GM12878 (cell line): ENCODE measurements around the gene PITPNC1. TPM values are rescaled to one million over a fixed set of nuclear protein-coding genes. Genes with fewer than 3 reads are reported as not detected.

Experiments
- CBX5 ChIP-seq: sonication (generic); IDR thresholded peaks from 2 replicates; pipeline ENCODE4 v1.6.1; 2016; ENCODE audit warnings: low read depth, moderate library complexity, mild to moderate bottlenecking, inconsistent platforms
- ETV6 ChIP-seq, 2 experiments: fragments of 450-650 bp in 1 of 2; IDR thresholded peaks in 1 of 2; conservative IDR thresholded peaks in 1 of 2; 2 replicates each; pipeline ENCODE4 v1.6.1; 2014; ENCODE audit warnings: antibody characterized with exemption in 1 of 2, borderline replicate concordance in 1 of 2, low read depth in 1 of 2, mild to moderate bottlenecking in 1 of 2, moderate library complexity in 1 of 2
- FOXM1 ChIP-seq: IDR thresholded peaks from 2 replicates; pipeline ENCODE4 v1.6.1; 2012; ENCODE audit warnings: low read depth, mild to moderate bottlenecking, inconsistent platforms, low read length, moderate library complexity
- KAT2A ChIP-seq: conservative IDR thresholded peaks from 2 replicates; pipeline ENCODE4 v1.6.1; 2011; ENCODE audit warnings: low read depth, low read length; ENCODE audit not compliant: control insufficient read depth
- KLF5 ChIP-seq: fragments of 450-650 bp; IDR thresholded peaks from 2 replicates; pipeline ENCODE4 v1.6.1; 2014; ENCODE audit warnings: mild to moderate bottlenecking; ENCODE audit not compliant: partially characterized antibody
- MEF2B ChIP-seq: fragments of 450-650 bp; IDR thresholded peaks from 2 replicates; pipeline ENCODE4 v1.6.1; 2018; ENCODE audit warnings: mild to moderate bottlenecking, moderate library complexity; ENCODE audit not compliant: partially characterized antibody, poor library complexity, severe bottlenecking
- MYC ChIP-seq: IDR thresholded peaks from 2 replicates; pipeline ENCODE4 v1.6.1; 2011; ENCODE audit warnings: mild to moderate bottlenecking, low read length, moderate library complexity, inconsistent platforms; ENCODE audit not compliant: insufficient read depth, insufficient replicate concordance, insufficient read length, severe bottlenecking
- NBN ChIP-seq: fragments of 450-650 bp; IDR thresholded peaks from 2 replicates; pipeline ENCODE4 v1.6.1; 2016
- PAX8 ChIP-seq: fragments of 450-650 bp; IDR thresholded peaks from 2 replicates; pipeline ENCODE4 v1.6.1; 2017; ENCODE audit warnings: mild to moderate bottlenecking, moderate library complexity
- PKNOX1 ChIP-seq: fragments of 450-650 bp; IDR thresholded peaks from 2 replicates; pipeline ENCODE4 v1.6.1; 2016; ENCODE audit warnings: mild to moderate bottlenecking
- POU2F2 ChIP-seq: IDR thresholded peaks from 3 replicates; pipeline ENCODE4 v1.6.1; 2011; ENCODE audit warnings: low read depth, mild to moderate bottlenecking, low read length, borderline replicate concordance
- RB1 ChIP-seq: fragments of 450-650 bp; formaldehyde crosslinking; IDR thresholded peaks from 2 replicates; pipeline ENCODE4 v1.6.1; 2017; ENCODE audit warnings: mild to moderate bottlenecking, borderline replicate concordance
- STAT3 ChIP-seq: IDR thresholded peaks from 2 replicates; pipeline ENCODE4 v1.6.1; 2011; ENCODE audit warnings: low read depth, low read length, improper control_type of control experiment
- SUZ12 ChIP-seq: fragments of 200-600 bp; sonication (generic); IDR thresholded peaks from one replicate; pipeline ENCODE4 v1.6.1; 2018; ENCODE audit warnings: antibody characterized with exemption, mild to moderate bottlenecking; ENCODE audit not compliant: unreplicated experiment
- ZBTB4 ChIP-seq: fragments of 450-650 bp; formaldehyde crosslinking; IDR thresholded peaks from 2 replicates; pipeline ENCODE4 v1.4.0; 2022; ENCODE audit warnings: mild to moderate bottlenecking, moderate library complexity
- polyA plus RNA-seq, 11 experiments: library from polyadenylated mRNA; depleted of rRNA in 4 of 11; unstranded in 6 of 11; stranded (reverse) in 5 of 11; fragments of >200 nt; fragmentation: Nextera tagmentation in 4 of 11; fragmentation: Illumina TruSeq in 1 of 11; extraction: Ambion mirVana in 4 of 11; extraction: Trizol in 1 of 11; gene quantifications; 1 replicate in 1 of 11; 2 replicates in 10 of 11; pipeline versions ENCODE4 v1.2.1 to v1.2.3, GENCODE V29; 2011 to 2016; ENCODE audit warnings: inconsistent platforms in 2 of 11, missing spikeins in 2 of 11, low read depth in 1 of 11
- total RNA-seq, 4 experiments: library from RNA; depleted of rRNA in 3 of 4; stranded (reverse); fragments of >200 nt in 3 of 4; fragmentation: Illumina TruSeq in 1 of 4; extraction: Trizol in 1 of 4; gene quantifications; 2 replicates each; pipeline versions ENCODE4 v1.2.1 to v1.2.3, GENCODE V29; 2013 to 2021
- TF ChIP-seq, protein P1 (sequence below), 3 experiments: IDR thresholded peaks in 2 of 3; conservative IDR thresholded peaks in 1 of 3; 2 replicates each; pipeline ENCODE4 v1.5.1; 2011; ENCODE audit warnings: low read depth in 3 of 3, low read length in 3 of 3, mild to moderate bottlenecking in 3 of 3, control low read depth in 2 of 3, moderate library complexity in 2 of 3, inconsistent platforms in 1 of 3, mixed read lengths in 1 of 3; ENCODE audit not compliant: control insufficient read depth in 2 of 3, insufficient read depth in 1 of 3; ENCODE audit errors: extremely low read depth in 1 of 3
- TF ChIP-seq, protein P2 (sequence below): fragments of 450-650 bp; IDR thresholded peaks from 2 replicates; pipeline ENCODE4 v1.6.1; 2017; ENCODE audit warnings: mild to moderate bottlenecking
- TF ChIP-seq, protein P3 (sequence below): fragments of 450-650 bp; IDR thresholded peaks from 2 replicates; pipeline ENCODE4 v1.6.1; 2016; ENCODE audit warnings: mild to moderate bottlenecking

Gene PITPNC1
- total and polyA plus RNA-seq, 10 of the 15 experiments (the other 5 are each of a cell fraction or from before 2014, with no cell fraction given), result 12.2 to 62.4 (median 47.3) TPM

GRCh38 chr17:67578142-67578457 is 201.0 kb downstream of the PITPNC1 start (continued):
- TF ChIP-seq PKNOX1 (no peak), ETV6 (conservative IDR thresholded peaks at IDR 0.05 in 1 of 2, IDR thresholded peaks at IDR 0.05 in 1 of 2; ENCODE audit: borderline replicate concordance in 1 of 2, low read depth in 1 of 2) (peak in 1 of 2 experiments; percentile 68; a peak in 2 of 4 replicates), STAT3 (no peak), CBX5 (no peak), NBN (no peak), KLF5 (no peak), RB1 (no peak), MYC (no peak), POU2F2 (no peak), FOXM1 (peak; percentile 85), ZBTB4 (CRISPR knock-in tag) (no peak), SUZ12 (no peak), KAT2A (no peak), PAX8 (no peak), MEF2B (peak; percentile 90)
- TF ChIP-seq, protein P1, sequence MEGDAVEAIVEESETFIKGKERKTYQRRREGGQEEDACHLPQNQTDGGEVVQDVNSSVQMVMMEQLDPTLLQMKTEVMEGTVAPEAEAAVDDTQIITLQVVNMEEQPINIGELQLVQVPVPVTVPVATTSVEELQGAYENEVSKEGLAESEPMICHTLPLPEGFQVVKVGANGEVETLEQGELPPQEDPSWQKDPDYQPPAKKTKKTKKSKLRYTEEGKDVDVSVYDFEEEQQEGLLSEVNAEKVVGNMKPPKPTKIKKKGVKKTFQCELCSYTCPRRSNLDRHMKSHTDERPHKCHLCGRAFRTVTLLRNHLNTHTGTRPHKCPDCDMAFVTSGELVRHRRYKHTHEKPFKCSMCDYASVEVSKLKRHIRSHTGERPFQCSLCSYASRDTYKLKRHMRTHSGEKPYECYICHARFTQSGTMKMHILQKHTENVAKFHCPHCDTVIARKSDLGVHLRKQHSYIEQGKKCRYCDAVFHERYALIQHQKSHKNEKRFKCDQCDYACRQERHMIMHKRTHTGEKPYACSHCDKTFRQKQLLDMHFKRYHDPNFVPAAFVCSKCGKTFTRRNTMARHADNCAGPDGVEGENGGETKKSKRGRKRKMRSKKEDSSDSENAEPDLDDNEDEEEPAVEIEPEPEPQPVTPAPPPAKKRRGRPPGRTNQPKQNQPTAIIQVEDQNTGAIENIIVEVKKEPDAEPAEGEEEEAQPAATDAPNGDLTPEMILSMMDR (IDR thresholded peaks at IDR 0.05 in 2 of 3, conservative IDR thresholded peaks at IDR 0.05 in 1 of 3; ENCODE audit: control insufficient read depth in 2 of 3, extremely low read depth in 1 of 3, insufficient read depth in 1 of 3, low read depth in 3 of 3, low read length in 3 of 3), result no peak
- TF ChIP-seq, protein P2, sequence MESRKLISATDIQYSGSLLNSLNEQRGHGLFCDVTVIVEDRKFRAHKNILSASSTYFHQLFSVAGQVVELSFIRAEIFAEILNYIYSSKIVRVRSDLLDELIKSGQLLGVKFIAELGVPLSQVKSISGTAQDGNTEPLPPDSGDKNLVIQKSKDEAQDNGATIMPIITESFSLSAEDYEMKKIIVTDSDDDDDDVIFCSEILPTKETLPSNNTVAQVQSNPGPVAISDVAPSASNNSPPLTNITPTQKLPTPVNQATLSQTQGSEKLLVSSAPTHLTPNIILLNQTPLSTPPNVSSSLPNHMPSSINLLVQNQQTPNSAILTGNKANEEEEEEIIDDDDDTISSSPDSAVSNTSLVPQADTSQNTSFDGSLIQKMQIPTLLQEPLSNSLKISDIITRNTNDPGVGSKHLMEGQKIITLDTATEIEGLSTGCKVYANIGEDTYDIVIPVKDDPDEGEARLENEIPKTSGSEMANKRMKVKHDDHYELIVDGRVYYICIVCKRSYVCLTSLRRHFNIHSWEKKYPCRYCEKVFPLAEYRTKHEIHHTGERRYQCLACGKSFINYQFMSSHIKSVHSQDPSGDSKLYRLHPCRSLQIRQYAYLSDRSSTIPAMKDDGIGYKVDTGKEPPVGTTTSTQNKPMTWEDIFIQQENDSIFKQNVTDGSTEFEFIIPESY, result no peak
- TF ChIP-seq, protein P3, sequence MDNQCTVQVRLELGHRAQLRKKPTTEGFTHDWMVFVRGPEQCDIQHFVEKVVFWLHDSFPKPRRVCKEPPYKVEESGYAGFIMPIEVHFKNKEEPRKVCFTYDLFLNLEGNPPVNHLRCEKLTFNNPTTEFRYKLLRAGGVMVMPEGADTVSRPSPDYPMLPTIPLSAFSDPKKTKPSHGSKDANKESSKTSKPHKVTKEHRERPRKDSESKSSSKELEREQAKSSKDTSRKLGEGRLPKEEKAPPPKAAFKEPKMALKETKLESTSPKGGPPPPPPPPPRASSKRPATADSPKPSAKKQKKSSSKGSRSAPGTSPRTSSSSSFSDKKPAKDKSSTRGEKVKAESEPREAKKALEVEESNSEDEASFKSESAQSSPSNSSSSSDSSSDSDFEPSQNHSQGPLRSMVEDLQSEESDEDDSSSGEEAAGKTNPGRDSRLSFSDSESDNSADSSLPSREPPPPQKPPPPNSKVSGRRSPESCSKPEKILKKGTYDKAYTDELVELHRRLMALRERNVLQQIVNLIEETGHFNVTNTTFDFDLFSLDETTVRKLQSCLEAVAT, result no peak
